Measurements from ENCODE around the gene MAK.

The MAK gene

GRCh38 chr6:10877871-10878270 lies 39.5 kb upstream of the MAK start:
- TF ChIP-seq, protein P1, sequence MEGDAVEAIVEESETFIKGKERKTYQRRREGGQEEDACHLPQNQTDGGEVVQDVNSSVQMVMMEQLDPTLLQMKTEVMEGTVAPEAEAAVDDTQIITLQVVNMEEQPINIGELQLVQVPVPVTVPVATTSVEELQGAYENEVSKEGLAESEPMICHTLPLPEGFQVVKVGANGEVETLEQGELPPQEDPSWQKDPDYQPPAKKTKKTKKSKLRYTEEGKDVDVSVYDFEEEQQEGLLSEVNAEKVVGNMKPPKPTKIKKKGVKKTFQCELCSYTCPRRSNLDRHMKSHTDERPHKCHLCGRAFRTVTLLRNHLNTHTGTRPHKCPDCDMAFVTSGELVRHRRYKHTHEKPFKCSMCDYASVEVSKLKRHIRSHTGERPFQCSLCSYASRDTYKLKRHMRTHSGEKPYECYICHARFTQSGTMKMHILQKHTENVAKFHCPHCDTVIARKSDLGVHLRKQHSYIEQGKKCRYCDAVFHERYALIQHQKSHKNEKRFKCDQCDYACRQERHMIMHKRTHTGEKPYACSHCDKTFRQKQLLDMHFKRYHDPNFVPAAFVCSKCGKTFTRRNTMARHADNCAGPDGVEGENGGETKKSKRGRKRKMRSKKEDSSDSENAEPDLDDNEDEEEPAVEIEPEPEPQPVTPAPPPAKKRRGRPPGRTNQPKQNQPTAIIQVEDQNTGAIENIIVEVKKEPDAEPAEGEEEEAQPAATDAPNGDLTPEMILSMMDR (IDR thresholded peaks at IDR 0.05), result no peak

DNA sequence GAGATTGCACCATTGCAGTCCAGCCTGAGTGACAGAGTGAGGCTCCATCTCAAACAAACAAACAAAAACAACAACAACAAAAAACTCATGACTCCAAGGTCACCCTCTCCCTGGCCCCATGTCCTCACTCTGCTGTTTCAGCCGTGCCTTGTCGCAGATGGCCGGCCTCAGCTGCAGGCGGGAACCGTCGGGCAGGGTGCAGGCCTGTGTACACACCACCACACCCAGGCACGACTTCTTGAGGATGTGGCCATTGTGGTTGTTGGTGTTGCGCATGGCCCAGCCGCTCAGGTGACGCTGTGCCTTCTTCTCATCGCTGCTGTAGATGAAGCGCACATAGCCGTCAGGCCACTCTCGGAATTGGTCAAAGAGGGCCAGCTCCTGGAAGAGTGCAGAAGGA lies 38.7 kb upstream of the MAK start:
- TF ChIP-seq, protein P1 (IDR thresholded peaks at IDR 0.05), result no peak

- TF ChIP-seq, protein P1 (IDR thresholded peaks at IDR 0.05), result no peak
These were observed 36.7 kb upstream of the MAK start for GRCh38 chr6:10875026-10875425.

DNA sequence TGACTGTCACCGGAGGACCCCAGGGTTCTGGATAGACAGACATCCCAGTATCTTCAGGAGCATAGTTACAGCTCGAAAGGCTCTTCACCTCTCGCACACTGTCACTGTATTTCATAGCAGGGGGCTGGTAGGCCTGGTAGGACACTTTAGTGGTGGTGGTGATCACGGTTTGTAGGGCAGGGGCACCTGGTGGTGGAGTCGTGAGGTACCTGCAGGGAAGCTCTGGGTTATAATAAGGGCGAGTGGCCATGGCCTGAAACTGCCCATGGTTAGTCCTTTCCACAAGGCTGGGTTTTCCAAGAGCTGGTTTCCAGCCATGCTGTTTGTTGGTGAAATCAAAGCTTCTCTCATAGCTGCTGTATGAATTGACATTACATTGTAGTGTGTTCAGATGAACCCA lies 35.9 kb upstream of the MAK start:
- TF ChIP-seq, protein P1 (IDR thresholded peaks at IDR 0.05), result no peak

DNA sequence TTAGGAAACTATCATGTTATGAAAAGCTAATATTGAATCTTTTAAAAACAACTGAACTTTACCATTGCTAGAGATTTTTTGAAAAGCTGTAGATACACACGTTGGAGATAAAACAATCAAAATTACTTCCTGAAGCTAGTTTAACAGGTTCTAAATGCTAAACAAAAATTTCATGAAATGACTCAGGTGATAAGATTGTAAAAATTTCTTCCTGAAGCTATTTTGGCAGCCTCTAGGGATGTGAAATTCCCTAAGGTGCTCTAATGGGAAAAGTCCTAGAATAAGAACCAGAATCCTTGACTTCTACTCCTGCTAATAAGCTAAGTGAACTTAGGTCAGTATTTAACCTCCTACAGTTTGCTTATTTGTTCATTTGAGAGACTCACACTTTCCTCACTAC lies 35.0 kb upstream of the MAK start:
- TF ChIP-seq, protein P1 (IDR thresholded peaks at IDR 0.05), result no peak

DNA sequence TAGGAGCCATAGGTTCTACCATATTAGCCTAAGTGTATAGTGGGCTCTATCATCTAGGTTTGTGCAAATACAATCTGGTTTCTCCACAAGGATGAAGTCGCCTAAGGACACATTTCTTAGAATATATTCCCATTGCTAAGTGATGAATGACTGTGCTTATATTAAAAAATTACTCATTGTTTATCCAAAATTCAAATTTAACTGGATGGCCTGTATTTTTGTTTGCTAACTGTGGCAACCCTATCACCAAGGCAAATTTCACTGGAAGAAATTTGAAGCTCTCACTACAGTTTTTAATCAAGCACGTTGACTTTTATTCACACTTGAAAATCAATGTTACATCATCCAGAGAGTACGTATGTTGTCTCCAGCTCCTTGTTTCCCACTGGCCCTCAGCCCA lies 29.6 kb upstream of the MAK start:
- TF ChIP-seq, protein P1 (IDR thresholded peaks at IDR 0.05), result no peak

DNA sequence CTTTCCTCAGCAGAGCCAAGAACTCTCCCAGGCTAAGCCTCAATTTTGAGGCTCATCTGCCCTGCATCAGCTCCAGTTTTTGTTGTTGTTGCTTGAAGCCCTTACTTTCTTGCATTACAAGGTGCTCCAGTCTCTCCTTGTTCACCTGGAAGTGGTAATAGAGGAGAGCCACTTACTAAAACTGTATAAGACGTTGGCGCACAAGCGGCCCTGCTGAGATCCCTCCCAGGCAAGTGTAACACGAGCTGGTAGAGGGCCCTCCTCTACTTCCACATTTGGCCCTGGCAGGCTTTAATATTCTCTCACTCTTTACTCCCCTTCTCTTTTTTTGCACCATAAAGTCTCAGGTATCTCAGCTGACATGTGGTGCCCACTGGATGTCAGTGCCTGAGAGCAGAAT lies 24.0 kb upstream of the MAK start:
- TF ChIP-seq, protein P1 (IDR thresholded peaks at IDR 0.05), result no peak

- TF ChIP-seq, protein P1 (IDR thresholded peaks at IDR 0.05), result no peak
These were observed 22.7 kb upstream of the MAK start for GRCh38 chr6:10861086-10861485.

All from LNCAP (cell line).